Hematopoietic multipotent progenitor cell treated with erythropoietin and hydrocortisone succinate and interleukin-3 and kit ligand, for 8 days (in vitro differentiated cells): ENCODE data around the gene FAM171A1.
A peak's percentile ranks its signal among the peaks of the same experiment; 100 is the strongest.

Experiments
- DNase-seq: peaks from one replicate; pipeline ENCODE4 v3.0.0-alpha.2; 2015

The FAM171A1 gene

GRCh38 chr10:15201589-15202300 is 169.3 kb downstream of the FAM171A1 start:
- DNase-seq = no peak

- DNase-seq = no peak
These were observed 170.5 kb downstream of the FAM171A1 start for GRCh38 chr10:15200626-15201025.

GRCh38 chr10:15197911-15198310 is 173.2 kb downstream of the FAM171A1 start:
- no peak for DNase-seq

GRCh38 chr10:15197276-15197675 is 173.8 kb downstream of the FAM171A1 start:
- DNase-seq = no peak

- DNase-seq = no peak
These were observed 174.9 kb downstream of the FAM171A1 start for GRCh38 chr10:15196021-15196834.

- DNase-seq = no peak
These were observed 181.8 kb downstream of the FAM171A1 start for GRCh38 chr10:15189133-15189885.

GRCh38 chr10:15188603-15189002 is 182.5 kb downstream of the FAM171A1 start:
- DNase-seq = no peak

- DNase-seq = no peak
These were observed 187.2 kb downstream of the FAM171A1 start for GRCh38 chr10:15183689-15184481.

- DNase-seq = no peak
These were observed 188.4 kb downstream of the FAM171A1 start for GRCh38 chr10:15182540-15183207.

- no peak for DNase-seq
These were observed 189.4 kb downstream of the FAM171A1 start for GRCh38 chr10:15181576-15182156.

- no peak for DNase-seq
These were observed 190.4 kb downstream of the FAM171A1 start for GRCh38 chr10:15180736-15181135.

GRCh38 chr10:15176269-15176668 is 194.8 kb downstream of the FAM171A1 start:
- DNase-seq = no peak

- DNase-seq = no peak
These were observed 195.5 kb downstream of the FAM171A1 start for GRCh38 chr10:15175587-15175986.

- no peak for DNase-seq
These were observed 198.7 kb downstream of the FAM171A1 start for GRCh38 chr10:15172306-15172840.

- peak; percentile 48 for DNase-seq
These were observed 201.3 kb downstream of the FAM171A1 start for GRCh38 chr10:15169555-15170401.

- peak; percentile 83 for DNase-seq
These were observed 202.1 kb downstream of the FAM171A1 start for GRCh38 chr10:15168786-15169554.

GRCh38 chr10:15168291-15168785 is 202.8 kb downstream of the FAM171A1 start, which contains the start of gene NMT2:
Gene NMT2 (minus strand): TSS chr10:15168693. CDS start chr10:15168612, 81 bp downstream.
- peak; percentile 78 for DNase-seq

GRCh38 chr10:15167411-15168290 is 203.4 kb downstream of the FAM171A1 start:
- DNase-seq = peak; percentile 17
